Natural killer cell (primary cell): ENCODE data around the gene SAPCD2. TPM values are rescaled to one million over a fixed set of nuclear protein-coding genes. Genes with fewer than 3 reads are reported as not detected.

Experiments used
- ATAC-seq, 3 donors: fragments of 150-1000 bp in 2 of 3; fragments of 200-7000 bp in 1 of 3; cut with Tn5 transposase; 1 replicate in 1 of 3; 2 replicates in 2 of 3; pipeline ENCODE4 v1.10.0; 2021; ENCODE audit warnings: mild to moderate bottlenecking in 2 of 3, moderate library complexity in 2 of 3
- DNase-seq, 2 donors: peaks; one replicate each; pipeline versions ENCODE4 v3.0.0 to v3.0.0-alpha.2; 2013 to 2021; ENCODE audit warnings: mixed read lengths in 1 of 2
- H3K27ac ChIP-seq: one replicate; pipeline ENCODE4 v1.5.1; 2013; ENCODE audit warnings: mild to moderate bottlenecking, low read length
- H3K27me3 ChIP-seq: one replicate; pipeline ENCODE4 v1.6.1; 2013; ENCODE audit warnings: low read length; ENCODE audit not compliant: control insufficient read depth, insufficient read depth
- H3K36me3 ChIP-seq: one replicate; pipeline ENCODE4 v1.6.1; 2013; ENCODE audit warnings: low read length; ENCODE audit not compliant: control insufficient read depth, insufficient read depth
- H3K4me1 ChIP-seq: one replicate; pipeline ENCODE4 v1.6.1; 2013; ENCODE audit warnings: low read length; ENCODE audit not compliant: control insufficient read depth, insufficient read depth
- H3K4me3 ChIP-seq: one replicate; pipeline ENCODE4 v1.5.1; 2013; ENCODE audit warnings: low read length
- H3K9me3 ChIP-seq: one replicate; pipeline ENCODE4 v1.6.1; 2013; ENCODE audit warnings: low read length; ENCODE audit not compliant: control insufficient read depth, insufficient read depth
- H3K27ac Mint-ChIP-seq, 2 donors: one replicate each; pipeline ENCODE4 v1.8.0; 2022; ENCODE audit warnings: mild to moderate bottlenecking in 2 of 2, mixed read lengths in 2 of 2, moderate library complexity in 1 of 2
- H3K27me3 Mint-ChIP-seq, 2 donors: one replicate each; pipeline ENCODE4 v1.8.0; 2022; ENCODE audit warnings: low read depth in 2 of 2, mixed read lengths in 2 of 2
- H3K36me3 Mint-ChIP-seq: one replicate; pipeline ENCODE4 v1.8.0; 2022; ENCODE audit warnings: mixed read lengths
- H3K4me1 Mint-ChIP-seq, 2 donors: one replicate each; pipeline ENCODE4 v1.8.0; 2022; ENCODE audit warnings: mixed read lengths in 2 of 2
- H3K4me3 Mint-ChIP-seq: one replicate; pipeline ENCODE4 v1.8.0; 2022; ENCODE audit warnings: mild to moderate bottlenecking, moderate library complexity, mixed read lengths
- H3K9me3 Mint-ChIP-seq, 2 donors: one replicate each; pipeline ENCODE4 v1.8.0; 2022; ENCODE audit warnings: mixed read lengths in 2 of 2
- CTCF ChIP-seq: fragments of 200-600 bp; IDR thresholded peaks from one replicate; pipeline ENCODE4 v1.8.0; 2022; ENCODE audit warnings: antibody characterized with exemption
- WGBS: methylation state at CpG from one replicate; pipeline ENCODE4 v1.1.7; 2013; ENCODE audit warnings: missing lambda C conversion rate; ENCODE audit not compliant: insufficient coverage; 5-methylcytosine and 5-hydroxymethylcytosine counted together
- intact Hi-C: fragments of 100-400 bp; cut with micrococcal nuclease; formaldehyde crosslinking; loops from one replicate; pipeline ENCODE4 v1.14.2; 2022
- total RNA-seq, 4 donors: library from RNA; stranded (reverse); fragments of 120-200 nt in 1 of 4; gene quantifications; one replicate each; pipeline versions ENCODE4 v1.2.3 to v1.2.4, GENCODE V29; 2013 to 2022

SAPCD2 gene
- total RNA-seq, 3 donors from 2014 or later (not counting 1 experiment from before 2014, with no cell fraction given) = 0.59 to 2.6 (median 1.0) TPM

GRCh38 chr9:137107312-137107921 is 37.1 kb upstream of the SAPCD2 start:
- Histone ChIP-seq H3K4me3 (no peak overlapping the region), H3K4me1 (no peaks in the 10 kb centered on the region), H3K9me3 (no peaks in the 10 kb centered on the region), H3K27ac (no peak overlapping the region), H3K36me3 (peaks cover 78% of the 10 kb centered on the region), H3K27me3 (no peaks in the 10 kb centered on the region)
- H3K4me1 Mint-ChIP-seq = no peaks in the 10 kb centered on the region
- no peak for TF ChIP-seq CTCF
- no peaks in the 10 kb centered on the region for H3K9me3 Mint-ChIP-seq
- no peak for DNase-seq
- ATAC-seq = no peak
- no peaks in the 10 kb centered on the region for H3K27me3 Mint-ChIP-seq
- intact Hi-C loops = no loop called here
- WGBS = 95% methylated on average over 27 of the region's 27 CpGs
- no peak overlapping the region for H3K4me3 Mint-ChIP-seq
- no peak overlapping the region for H3K27ac Mint-ChIP-seq
- no peaks in the 10 kb centered on the region for H3K36me3 Mint-ChIP-seq

GRCh38 chr9:137106662-137107250 is 36.4 kb upstream of the SAPCD2 start:
- Mint-ChIP-seq H3K4me1 (no peaks in the 10 kb centered on the region), H3K27ac (no peak overlapping the region), H3K27me3 (no peaks in the 10 kb centered on the region), H3K9me3 (no peaks in the 10 kb centered on the region), H3K4me3 (no peak overlapping the region), H3K36me3 (no peaks in the 10 kb centered on the region)
- Histone ChIP-seq H3K4me1 (no peaks in the 10 kb centered on the region), H3K27me3 (no peaks in the 10 kb centered on the region), H3K36me3 (peaks cover 80% of the 10 kb centered on the region), H3K27ac (no peak overlapping the region), H3K9me3 (no peaks in the 10 kb centered on the region), H3K4me3 (no peak overlapping the region)
- ATAC-seq (no peak), DNase-seq (no peak)
- TF ChIP-seq CTCF = no peak
- 96% methylated on average over 27 of the region's 27 CpGs for WGBS
- intact Hi-C loops = no loop called here

GRCh38 chr9:137105814-137106661 is 35.7 kb upstream of the SAPCD2 start:
- ATAC-seq (no peak), DNase-seq (no peak)
- no peaks in the 10 kb centered on the region for H3K9me3 ChIP-seq
- peaks cover 82% of the 10 kb centered on the region for H3K36me3 ChIP-seq
- intact Hi-C loops = no loop called here
- no peak overlapping the region for H3K4me3 ChIP-seq
- no peaks in the 10 kb centered on the region for H3K4me1 Mint-ChIP-seq
- no peaks in the 10 kb centered on the region for H3K27me3 Mint-ChIP-seq
- H3K36me3 Mint-ChIP-seq = no peaks in the 10 kb centered on the region
- no peaks in the 10 kb centered on the region for H3K4me1 ChIP-seq
- no peak overlapping the region for H3K27ac Mint-ChIP-seq
- H3K9me3 Mint-ChIP-seq = no peaks in the 10 kb centered on the region
- 97% methylated on average over 31 of the region's 31 CpGs for WGBS
- no peak overlapping the region for H3K4me3 Mint-ChIP-seq
- no peak for TF ChIP-seq CTCF
- H3K27ac ChIP-seq = no peak overlapping the region
- H3K27me3 ChIP-seq = no peaks in the 10 kb centered on the region
